Hepatocyte (in vitro differentiated cells): ENCODE results near the gene FAM25G. TPM values are rescaled to one million over a fixed set of nuclear protein-coding genes. Genes with fewer than 3 reads are reported as not detected.

Source experiments
- DNase-seq: peaks from one replicate; pipeline ENCODE4 v3.0.0-alpha.2; 2016; ENCODE audit warnings: low spot score
- H2AFZ ChIP-seq: fragments of 200-600 bp; sonication (generic); 2 replicates; pipeline ENCODE4 v1.6.0; 2016; ENCODE audit warnings: antibody characterized with exemption, mild to moderate bottlenecking
- H3K27ac ChIP-seq: fragments of 200-600 bp; sonication (generic); 2 replicates; pipeline ENCODE4 v1.5.1; 2016; ENCODE audit warnings: mild to moderate bottlenecking
- H3K27me3 ChIP-seq: fragments of 200-600 bp; sonication (generic); 2 replicates; pipeline ENCODE4 v1.6.1; 2016
- H3K36me3 ChIP-seq: fragments of 200-600 bp; sonication (generic); replicated peaks from 2 replicates; pipeline ENCODE4 v1.5.1; 2016; ENCODE audit warnings: low read depth; ENCODE audit not compliant: insufficient read depth
- H3K4me1 ChIP-seq: fragments of 200-600 bp; sonication (generic); 2 replicates; pipeline ENCODE4 v1.5.1; 2016; ENCODE audit warnings: mild to moderate bottlenecking, moderate library complexity; ENCODE audit not compliant: insufficient read depth
- H3K4me2 ChIP-seq: fragments of 200-600 bp; sonication (generic); 2 replicates; pipeline ENCODE4 v1.6.0; 2016
- H3K4me3 ChIP-seq: fragments of 200-600 bp; sonication (generic); 2 replicates; pipeline ENCODE4 v1.5.1; 2016; ENCODE audit warnings: mild to moderate bottlenecking
- H3K79me2 ChIP-seq: fragments of 200-600 bp; sonication (generic); 2 replicates; pipeline ENCODE4 v1.6.0; 2017; ENCODE audit warnings: mild to moderate bottlenecking
- H3K9me2 ChIP-seq: fragments of 200-600 bp; sonication (generic); replicated peaks from 2 replicates; pipeline ENCODE4 v1.6.0; 2017; ENCODE audit warnings: mild to moderate bottlenecking; ENCODE audit not compliant: insufficient read depth
- H3K9me3 ChIP-seq: fragments of 200-600 bp; sonication (generic); 2 replicates; pipeline ENCODE4 v1.5.1; 2016; ENCODE audit warnings: low read depth, mild to moderate bottlenecking
- H4K20me1 ChIP-seq: fragments of 200-600 bp; sonication (generic); 2 replicates; pipeline ENCODE4 v1.6.0; 2016; ENCODE audit warnings: mild to moderate bottlenecking; ENCODE audit not compliant: insufficient read depth, poor library complexity, severe bottlenecking
- EZH2 ChIP-seq: fragments of 200-600 bp; sonication (generic); IDR thresholded peaks from 2 replicates; pipeline ENCODE4 v1.6.1; 2016; ENCODE audit warnings: antibody characterized with exemption, mild to moderate bottlenecking, borderline replicate concordance
- EZH2phosphoT487 ChIP-seq: fragments of 200-600 bp; sonication (generic); IDR thresholded peaks from one replicate; pipeline ENCODE4 v1.6.1; 2018; ENCODE audit warnings: antibody characterized with exemption, mild to moderate bottlenecking, low read depth, moderate library complexity; ENCODE audit not compliant: unreplicated experiment, severe bottlenecking
- WGBS: methylation state at CpG from one replicate; pipeline ENCODE4 v1.1.6; 2016; ENCODE audit warnings: low lambda C conversion rate; ENCODE audit errors: missing lambda C conversion rate; 5-methylcytosine and 5-hydroxymethylcytosine counted together
- polyA plus RNA-seq: library from polyadenylated mRNA; unstranded; fragments of >200 nt; fragmentation: Nextera tagmentation; extraction: Ambion mirVana; gene quantifications from 2 replicates; pipeline ENCODE4 v1.2.1, GENCODE V29; 2016
- total RNA-seq: library from RNA; depleted of rRNA; stranded (reverse); fragments of >200 nt; gene quantifications from 2 replicates; pipeline ENCODE4 v1.2.3, GENCODE V29; 2014
- TF ChIP-seq, protein P1 (sequence below): fragments of 200-600 bp; sonication (generic); IDR thresholded peaks from 2 replicates; pipeline ENCODE4 v1.5.1; 2016; ENCODE audit warnings: antibody characterized with exemption, mild to moderate bottlenecking; ENCODE audit not compliant: poor library complexity

The FAM25G gene
- total and polyA plus RNA-seq, 2 experiments from 2014 or later = not detected

DNA sequence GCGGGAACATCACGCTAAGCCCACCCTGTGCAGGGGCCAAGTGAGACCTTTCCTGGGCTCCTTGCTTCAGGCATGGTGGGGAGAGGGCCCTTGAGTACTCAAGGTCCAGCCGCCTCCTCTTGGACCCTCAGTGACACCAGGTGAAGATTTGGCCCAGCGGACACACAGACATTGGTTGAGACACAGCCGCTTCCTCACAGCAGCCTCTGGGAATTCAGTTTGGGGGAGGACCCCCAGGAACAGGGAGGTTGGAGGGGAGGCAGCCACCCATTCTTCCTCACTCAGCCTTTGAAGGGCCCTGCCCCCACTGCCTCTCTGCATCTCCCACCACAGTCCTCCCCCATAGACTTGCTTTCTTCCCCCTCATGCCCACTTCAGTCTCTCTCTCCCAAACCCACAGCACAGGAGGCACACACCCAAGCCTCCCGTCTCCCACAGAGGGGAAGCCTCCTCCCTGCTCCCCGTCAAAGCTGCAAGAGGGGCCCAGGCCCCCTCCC lies 39.5 kb downstream of the FAM25G start:
- peaks cover 21% of the 10 kb centered on the region for H3K4me1 ChIP-seq
- H3K4me3 ChIP-seq = no peak overlapping the region
- no peaks in the 10 kb centered on the region for H3K36me3 ChIP-seq
- TF ChIP-seq EZH2 = no peak
- no peak overlapping the region for H3K4me2 ChIP-seq
- H2AFZ ChIP-seq = no peak overlapping the region
- no peaks in the 10 kb centered on the region for H3K9me2 ChIP-seq
- no peak for DNase-seq
- H3K9me3 ChIP-seq = no peaks in the 10 kb centered on the region
- no peak overlapping the region for H3K27ac ChIP-seq
- no peaks in the 10 kb centered on the region for H4K20me1 ChIP-seq
- H3K79me2 ChIP-seq = no peaks in the 10 kb centered on the region
- 95% methylated on average over 6 of the region's 7 CpGs for WGBS
- H3K27me3 ChIP-seq = no peaks in the 10 kb centered on the region

DNA sequence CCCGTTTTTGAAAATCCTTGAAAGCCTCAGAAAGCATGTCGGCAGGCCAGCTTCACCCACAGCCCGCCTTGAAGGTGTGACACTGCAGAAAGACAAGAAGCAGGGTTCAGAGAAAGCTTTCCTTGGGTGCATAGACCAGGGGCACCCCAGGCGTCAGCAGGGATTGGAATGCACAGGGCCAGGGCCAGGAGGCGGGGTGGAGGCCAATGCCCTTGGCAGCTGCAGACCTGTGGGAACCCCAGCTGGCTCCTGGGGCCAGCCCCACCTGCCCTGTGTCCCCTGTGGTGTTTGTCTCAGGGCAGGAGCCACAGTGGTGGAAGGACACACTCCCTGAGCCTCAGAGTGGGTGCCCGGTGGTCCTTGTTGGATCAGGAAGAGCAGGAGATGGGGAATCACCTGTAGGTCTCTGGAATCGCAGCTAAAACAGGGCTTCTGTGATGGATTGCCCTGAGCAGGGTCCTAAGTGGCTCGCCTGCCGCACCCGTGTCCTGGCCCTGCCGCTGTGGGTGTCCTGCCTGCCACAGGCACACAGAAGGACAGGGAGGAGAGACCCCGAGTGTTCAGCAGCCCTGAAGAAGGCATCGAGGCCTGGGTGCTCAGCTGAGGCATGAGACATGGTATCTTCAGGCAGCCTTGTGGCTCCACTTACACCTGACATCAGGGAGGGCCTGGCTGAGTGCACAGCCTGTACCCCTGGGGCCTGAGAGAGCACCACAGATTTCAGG lies 40.1 kb downstream of the FAM25G start:
- H3K27ac ChIP-seq = no peak overlapping the region
- H2AFZ ChIP-seq = no peak overlapping the region
- TF ChIP-seq, protein P1, sequence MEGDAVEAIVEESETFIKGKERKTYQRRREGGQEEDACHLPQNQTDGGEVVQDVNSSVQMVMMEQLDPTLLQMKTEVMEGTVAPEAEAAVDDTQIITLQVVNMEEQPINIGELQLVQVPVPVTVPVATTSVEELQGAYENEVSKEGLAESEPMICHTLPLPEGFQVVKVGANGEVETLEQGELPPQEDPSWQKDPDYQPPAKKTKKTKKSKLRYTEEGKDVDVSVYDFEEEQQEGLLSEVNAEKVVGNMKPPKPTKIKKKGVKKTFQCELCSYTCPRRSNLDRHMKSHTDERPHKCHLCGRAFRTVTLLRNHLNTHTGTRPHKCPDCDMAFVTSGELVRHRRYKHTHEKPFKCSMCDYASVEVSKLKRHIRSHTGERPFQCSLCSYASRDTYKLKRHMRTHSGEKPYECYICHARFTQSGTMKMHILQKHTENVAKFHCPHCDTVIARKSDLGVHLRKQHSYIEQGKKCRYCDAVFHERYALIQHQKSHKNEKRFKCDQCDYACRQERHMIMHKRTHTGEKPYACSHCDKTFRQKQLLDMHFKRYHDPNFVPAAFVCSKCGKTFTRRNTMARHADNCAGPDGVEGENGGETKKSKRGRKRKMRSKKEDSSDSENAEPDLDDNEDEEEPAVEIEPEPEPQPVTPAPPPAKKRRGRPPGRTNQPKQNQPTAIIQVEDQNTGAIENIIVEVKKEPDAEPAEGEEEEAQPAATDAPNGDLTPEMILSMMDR = no peak
- TF ChIP-seq EZH2 (no peak), EZH2phosphoT487 (no peak)
- H3K4me1 ChIP-seq = peaks cover 15% of the 10 kb centered on the region
- no peaks in the 10 kb centered on the region for H3K27me3 ChIP-seq
- no peaks in the 10 kb centered on the region for H4K20me1 ChIP-seq
- no peaks in the 10 kb centered on the region for H3K9me3 ChIP-seq
- H3K36me3 ChIP-seq = no peaks in the 10 kb centered on the region
- no peak overlapping the region for H3K4me2 ChIP-seq
- H3K4me3 ChIP-seq = no peak overlapping the region
- DNase-seq = no peak
- H3K79me2 ChIP-seq = no peaks in the 10 kb centered on the region
- H3K9me2 ChIP-seq = no peaks in the 10 kb centered on the region
- 92% methylated on average over 13 of the region's 13 CpGs for WGBS

DNA sequence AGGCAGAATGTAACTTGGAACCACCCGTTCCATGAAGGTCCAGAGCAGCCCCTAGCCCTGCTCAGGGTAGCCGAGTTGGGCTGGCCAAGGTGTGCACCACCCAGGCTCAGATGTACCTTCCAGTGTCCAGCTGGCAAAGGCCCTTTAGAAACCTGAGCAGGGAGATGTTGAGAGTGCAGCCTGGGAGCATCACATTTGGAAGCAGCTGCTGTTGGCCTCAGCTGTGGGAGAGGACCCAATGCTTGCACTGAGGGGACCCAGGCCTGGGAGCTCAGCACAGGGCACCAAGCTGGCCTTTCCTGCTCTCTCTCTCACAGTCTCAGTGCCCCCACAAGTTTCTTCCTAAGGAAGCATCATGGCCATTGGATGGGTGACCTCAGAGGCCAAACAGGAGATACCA lies 41.1 kb downstream of the FAM25G start:
- 89% methylated on average over 2 of the region's 2 CpGs for WGBS
- TF ChIP-seq, protein P1 = no peak
- no peak for TF ChIP-seq EZH2
- TF ChIP-seq EZH2phosphoT487 = no peak
- Histone ChIP-seq H3K27me3 (no peaks in the 10 kb centered on the region), H3K9me3 (peaks cover 4% of the 10 kb centered on the region), H3K36me3 (no peaks in the 10 kb centered on the region), H3K79me2 (no peaks in the 10 kb centered on the region), H3K4me1 (peaks cover 7% of the 10 kb centered on the region), H4K20me1 (no peaks in the 10 kb centered on the region), H3K4me2 (no peak overlapping the region), H3K9me2 (no peaks in the 10 kb centered on the region), H3K27ac (no peak overlapping the region), H2AFZ (no peak overlapping the region), H3K4me3 (no peak overlapping the region)
- no peak for DNase-seq

DNA sequence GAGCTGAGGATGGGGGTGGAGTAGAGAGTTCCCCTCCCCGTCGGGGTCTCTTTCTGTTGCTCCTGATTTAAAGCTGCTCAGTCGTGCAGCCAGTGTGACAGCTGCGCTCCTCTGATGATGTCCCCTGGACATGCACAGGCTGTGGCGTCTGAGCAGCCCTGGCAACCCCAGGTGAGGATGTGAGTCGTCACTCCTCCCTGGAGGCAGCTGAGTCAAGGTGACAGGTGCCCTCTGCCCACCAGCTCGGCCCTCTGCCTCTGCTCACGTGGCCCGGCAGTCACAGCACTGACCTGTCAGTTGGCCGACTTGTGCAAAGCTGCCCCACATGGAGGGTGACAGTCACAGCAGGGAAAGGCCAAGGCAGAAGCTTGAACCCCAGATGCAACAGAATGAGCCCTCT lies 41.5 kb downstream of the FAM25G start:
- DNase-seq = no peak
- no peak overlapping the region for H3K4me3 ChIP-seq
- no peaks in the 10 kb centered on the region for H3K9me2 ChIP-seq
- TF ChIP-seq EZH2 (no peak), EZH2phosphoT487 (no peak)
- TF ChIP-seq, protein P1 = no peak
- H2AFZ ChIP-seq = no peak overlapping the region
- H3K4me1 ChIP-seq = peaks cover 5% of the 10 kb centered on the region
- no peak overlapping the region for H3K4me2 ChIP-seq
- H3K36me3 ChIP-seq = no peaks in the 10 kb centered on the region
- H3K27ac ChIP-seq = no peak overlapping the region
- 76% methylated on average over 10 of the region's 10 CpGs for WGBS
- no peaks in the 10 kb centered on the region for H3K79me2 ChIP-seq
- H3K9me3 ChIP-seq = peaks cover 4% of the 10 kb centered on the region
- H3K27me3 ChIP-seq = no peaks in the 10 kb centered on the region
- no peaks in the 10 kb centered on the region for H4K20me1 ChIP-seq
